ENCODE data around the gene ADAMTSL1. TPM values are rescaled to one million over a fixed set of nuclear protein-coding genes. Genes with fewer than 3 reads are reported as not detected.

Gene ADAMTSL1
- total RNA-seq, 1 donor from 2014 or later: 1.8 TPM

DNA sequence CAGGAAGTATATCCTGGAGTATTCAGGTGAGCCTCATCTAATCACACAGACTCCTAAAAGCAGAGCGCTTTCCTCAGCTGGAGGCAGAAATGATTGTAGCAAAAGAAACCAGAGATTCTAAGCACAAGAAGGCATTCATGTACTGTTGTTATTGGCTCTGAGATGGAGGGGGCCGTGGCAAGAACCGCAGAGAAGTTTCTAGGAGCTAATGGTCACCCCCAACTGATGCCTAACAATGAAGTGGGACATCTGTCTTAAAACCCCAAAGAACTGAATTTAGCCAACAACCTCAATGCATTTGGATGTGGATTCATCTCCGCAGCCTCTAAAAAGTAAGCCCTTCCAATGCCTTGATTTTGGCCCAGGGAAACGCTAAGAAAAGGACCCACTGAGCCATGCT is 76.3 kb downstream of the ADAMTSL1 start:
- no peak for DNase-seq (ENCODE audit: low spot score)

DNA sequence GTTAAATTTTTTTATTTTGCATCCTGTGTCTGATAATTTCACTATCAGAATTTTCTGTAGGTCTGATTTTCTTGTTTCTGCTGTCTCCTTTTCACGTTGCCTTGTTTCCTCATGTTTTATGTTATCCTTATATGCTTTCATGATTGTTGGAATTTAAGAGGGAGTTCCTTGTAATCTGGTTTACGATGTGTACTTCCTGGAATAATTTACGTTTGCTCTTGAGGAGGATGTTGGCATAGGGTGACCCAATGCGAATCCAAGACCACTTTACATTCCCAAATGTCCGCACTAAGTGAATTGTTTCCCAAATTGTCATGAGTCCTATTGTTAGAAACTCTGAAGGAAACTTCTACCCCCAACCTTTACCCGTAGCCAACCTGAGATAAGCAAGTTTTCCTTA is 80.3 kb downstream of the ADAMTSL1 start:
- no peak for DNase-seq (ENCODE audit: low spot score)

DNA sequence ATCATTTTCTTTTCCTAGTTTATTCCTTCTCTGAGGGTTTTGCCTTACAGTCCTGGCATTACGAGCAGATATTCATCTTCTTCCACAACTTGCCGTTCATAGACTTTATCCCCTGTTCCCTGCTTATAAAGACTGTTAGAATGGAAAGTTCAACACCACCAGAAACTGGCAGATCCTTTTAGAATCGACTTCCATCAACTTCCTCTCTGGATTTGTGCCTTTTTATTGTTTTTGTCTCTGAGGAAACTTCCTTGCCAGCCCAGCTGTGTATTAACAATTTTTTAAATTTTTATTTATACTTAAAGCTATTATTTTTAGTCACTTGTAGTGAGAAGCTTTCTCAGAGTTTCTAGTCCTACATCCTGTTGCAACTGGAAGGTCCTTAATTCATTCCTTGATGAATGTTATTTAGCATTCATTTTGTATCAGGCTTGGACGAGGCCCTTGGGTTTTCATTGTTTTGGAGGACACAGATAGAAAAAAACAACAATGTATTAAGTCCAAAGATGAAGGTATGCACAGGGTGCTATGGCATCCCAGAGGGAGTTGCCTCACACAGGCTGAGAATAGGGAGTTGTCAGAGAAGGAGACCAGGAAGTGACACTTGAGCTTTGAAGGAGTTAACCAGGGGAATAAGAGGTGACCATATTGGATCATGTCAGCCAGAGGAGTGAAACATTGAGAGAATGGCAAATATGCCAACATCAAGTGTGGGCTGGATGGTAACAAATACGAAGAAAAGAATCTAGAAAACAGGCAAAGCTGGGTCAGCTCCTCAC is 81.3 kb downstream of the ADAMTSL1 start:
- DNase-seq (ENCODE audit: low spot score): no peak

DNA sequence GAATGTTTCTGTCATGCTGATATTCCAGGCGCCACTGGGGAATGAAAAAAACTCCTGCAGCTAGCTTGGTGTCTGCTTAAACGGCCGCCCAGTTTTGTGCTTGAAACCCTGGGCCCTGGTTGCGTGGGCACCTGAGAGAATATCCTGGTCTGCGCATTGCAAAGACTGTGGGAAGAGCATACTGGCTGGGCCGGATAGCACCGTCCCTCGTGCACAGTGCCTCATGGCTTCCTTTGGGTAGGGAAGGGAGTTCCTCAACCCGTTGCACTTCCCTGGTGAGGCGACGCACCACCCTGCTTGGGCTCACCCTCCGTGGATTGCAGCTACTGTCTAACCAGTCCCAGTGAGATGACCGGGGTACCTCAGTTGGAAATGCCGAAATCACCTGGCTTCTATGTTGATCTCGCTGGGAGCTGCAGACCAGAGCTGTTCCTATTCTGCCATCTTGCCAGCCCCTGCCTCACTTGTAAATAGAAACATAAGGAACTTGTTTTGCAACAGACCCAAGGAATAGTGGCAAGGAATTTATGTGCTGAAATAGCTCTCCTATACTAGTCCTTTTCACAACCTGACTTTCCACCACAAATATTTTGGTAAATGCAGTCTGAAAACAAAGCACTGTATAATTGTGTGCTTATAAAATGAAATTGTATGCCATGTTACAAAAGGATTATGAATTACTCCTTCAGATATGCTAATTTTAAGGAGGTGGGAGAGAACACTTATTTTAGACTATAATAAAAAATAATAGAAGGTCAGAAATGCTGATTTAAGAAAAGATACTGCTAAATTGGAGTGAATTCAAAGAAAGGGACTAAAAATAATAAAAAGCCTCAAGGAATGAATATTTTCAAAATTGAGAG is 90.3 kb downstream of the ADAMTSL1 start:
- DNase-seq (ENCODE audit: low spot score): no peak

DNA sequence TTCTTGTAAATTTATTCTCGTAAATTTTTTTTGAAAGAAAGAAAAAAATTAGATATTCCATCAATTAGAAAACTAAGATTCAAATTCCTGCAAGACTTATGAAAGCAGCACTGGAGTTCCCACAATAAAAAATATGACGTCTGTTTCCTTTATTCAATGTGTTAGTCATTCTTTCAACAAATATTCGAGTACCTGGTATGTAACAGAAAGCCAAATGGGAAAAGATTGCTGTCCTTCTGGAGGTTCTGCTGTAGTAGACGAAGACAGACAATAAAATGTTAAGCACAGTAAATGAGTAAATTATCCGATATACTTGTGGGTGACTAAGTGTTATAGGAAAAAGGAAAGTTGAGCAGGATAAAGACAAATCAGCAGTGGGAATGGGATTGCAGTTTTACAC is 92.2 kb downstream of the ADAMTSL1 start:
- no peak for DNase-seq (ENCODE audit: low spot score)

DNA sequence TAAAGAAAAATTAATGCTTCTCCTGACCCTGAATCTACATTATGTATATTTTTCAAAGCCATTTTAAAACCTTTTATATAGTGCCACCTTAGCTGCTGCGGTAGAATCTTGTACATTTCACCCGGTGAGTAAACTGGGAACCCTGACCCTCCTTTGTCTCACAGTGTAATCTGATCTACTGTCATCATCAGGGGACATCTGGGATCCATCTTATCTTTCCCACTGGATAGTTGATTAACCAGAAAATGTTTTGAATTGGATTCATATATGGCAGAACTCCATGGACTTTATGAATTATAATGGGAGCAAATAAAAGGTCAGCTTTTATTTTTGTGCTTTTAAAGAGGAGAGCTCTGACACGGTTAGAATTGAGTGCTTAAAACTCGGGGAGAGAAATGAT is 95.0 kb downstream of the ADAMTSL1 start:
- DNase-seq (ENCODE audit: low spot score): no peak

DNA sequence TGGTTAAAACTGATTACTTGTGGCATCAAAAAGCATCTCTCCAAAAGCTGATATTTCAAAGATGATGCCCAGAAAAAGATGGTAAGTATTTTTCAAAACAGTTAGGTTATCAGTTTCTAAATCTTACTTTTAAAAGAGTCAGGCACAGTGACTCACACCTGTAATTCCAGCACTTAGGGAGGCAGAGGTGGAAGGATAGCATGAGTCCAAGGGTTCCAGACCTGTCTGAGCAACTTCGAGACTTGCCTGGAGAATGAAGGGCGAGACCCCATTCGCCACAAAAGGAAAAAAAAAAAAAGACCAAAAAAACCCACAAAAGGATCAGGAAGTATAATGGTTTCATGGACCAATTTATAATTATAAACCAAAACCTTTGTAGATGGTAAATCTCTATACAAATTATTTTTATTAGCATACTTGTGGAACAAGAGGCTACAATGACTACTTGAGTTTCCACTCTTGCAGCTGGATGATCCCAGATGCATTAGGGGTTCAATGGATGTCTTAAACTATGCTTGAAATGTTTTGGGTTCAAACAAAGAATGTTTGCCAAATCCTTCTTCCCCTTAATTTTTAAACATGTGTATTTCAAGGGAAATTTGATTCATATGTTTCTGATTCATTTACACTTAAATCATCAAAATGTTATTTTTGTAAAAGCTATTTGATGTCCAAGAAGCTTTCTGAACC is 96.1 kb downstream of the ADAMTSL1 start:
- DNase-seq (ENCODE audit: low spot score): no peak

DNA sequence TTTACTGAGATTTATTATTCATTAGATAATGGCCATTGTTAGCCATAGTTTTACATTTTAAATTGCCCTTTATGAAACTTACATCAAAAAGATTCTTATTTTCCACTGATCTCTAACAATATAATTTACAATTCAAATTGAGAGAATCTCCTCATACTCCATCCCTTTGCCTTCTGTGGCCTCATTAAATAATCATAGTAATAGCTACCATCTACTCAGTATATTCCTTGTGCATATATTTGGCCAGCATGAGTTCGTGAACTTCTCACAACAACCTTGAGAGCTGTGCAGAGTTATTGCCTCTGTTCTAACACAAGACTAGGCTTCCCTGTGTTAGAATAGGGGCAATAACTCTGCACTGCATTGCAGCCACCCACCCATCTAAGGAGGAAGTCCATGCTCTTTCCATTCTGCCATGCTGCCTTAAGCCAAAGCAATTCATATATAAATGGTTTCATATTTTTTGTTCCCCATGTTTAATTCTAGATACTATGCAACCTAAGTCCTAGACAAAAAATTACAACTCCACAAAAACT is 99.1 kb downstream of the ADAMTSL1 start:
- DNase-seq (ENCODE audit: low spot score): no peak

DNA sequence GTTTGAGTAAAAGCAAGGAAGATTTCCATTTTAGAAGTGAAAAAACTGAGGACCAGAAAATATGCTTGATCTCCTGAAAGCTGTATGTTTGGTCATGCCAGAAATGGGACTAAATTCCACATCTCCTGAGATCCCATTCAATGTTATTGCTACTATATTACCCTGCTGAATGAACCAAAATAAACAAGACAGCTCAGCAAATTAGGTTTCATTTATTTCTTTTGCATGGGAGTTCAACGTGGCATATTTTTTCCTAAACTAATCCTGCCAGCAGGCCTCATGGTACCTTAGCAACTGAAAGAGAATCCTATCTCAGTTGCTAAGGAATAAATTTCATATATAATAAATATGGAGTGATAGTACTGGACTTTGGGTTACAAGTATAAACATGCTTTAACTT is 101.7 kb downstream of the ADAMTSL1 start:
- DNase-seq (ENCODE audit: low spot score): no peak

DNA sequence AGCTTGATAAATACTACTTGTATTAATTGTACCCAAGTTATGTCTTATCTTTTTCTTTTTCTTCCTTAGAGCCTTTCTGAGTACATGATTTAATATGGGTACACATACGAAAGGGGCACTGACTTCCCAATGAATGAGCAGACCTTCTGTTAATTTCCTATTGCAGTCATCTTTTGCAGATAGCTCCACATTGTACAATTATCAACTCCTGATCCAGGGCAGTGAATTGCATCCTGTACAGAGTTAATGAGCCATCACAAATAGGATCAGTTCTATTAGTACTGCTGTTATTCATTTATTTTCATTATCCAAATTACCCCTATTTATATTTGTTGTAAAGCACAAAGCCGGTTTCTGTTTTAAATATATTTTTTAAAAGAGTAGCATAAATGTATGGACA is 105.6 kb downstream of the ADAMTSL1 start:
- DNase-seq (ENCODE audit: low spot score): no peak

DNA sequence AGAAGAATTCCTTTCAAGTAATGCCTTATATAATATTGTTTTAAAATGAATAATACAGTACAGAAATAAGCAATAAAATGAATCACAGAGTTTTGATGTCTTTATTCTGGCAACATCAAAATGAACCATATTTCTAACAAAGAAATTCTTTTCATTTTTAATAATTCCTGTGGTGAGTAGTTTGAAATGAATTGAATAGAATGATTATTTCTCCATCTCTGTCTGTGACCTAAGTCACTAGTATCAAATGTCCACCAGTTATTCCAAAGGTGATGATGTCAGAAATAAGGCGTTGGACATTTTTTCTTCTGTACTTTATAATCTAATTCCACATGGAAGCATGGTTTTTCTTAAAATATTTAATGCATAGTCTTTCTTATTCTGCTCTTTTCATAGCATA is 106.2 kb downstream of the ADAMTSL1 start:
- DNase-seq (ENCODE audit: low spot score): no peak

DNA sequence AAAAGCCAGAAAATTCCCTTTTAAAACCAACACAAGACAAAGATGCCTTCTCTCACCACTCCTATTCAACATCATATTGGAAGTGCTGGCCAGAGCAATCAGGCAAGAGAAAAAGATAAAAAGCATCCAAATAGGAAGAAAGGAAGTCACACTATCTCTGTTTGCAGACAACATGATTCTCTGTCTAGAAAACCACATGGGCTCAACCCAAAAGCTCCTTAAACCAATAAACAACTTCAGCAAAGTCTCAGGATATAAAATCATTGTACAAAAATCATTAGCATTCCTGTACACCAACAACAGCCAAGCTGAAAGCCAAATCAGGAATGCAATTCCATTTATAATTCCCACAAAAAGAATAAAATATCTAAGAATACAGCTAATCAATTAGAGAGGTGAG is 112.0 kb downstream of the ADAMTSL1 start:
- DNase-seq (ENCODE audit: low spot score): no peak

DNA sequence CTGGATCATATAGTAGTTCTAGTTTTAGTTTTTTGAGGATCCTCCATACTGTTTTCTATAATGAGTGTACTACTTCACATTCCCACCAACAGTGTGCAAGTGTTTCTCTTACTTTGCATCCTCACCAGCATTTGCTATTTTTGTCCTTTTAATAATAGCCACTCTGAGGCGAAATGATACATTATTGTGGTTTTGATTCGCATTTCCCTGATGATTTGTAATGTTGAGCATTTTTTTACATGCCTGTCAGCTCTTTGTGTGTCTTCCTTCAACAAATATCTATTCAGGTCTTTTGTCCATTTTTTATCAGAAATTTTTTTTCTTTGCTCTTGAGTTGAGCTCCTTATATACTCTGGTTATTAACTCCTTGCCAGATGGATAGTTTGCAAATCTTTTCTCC is 114.0 kb downstream of the ADAMTSL1 start:
- DNase-seq (ENCODE audit: low spot score): no peak

DNA sequence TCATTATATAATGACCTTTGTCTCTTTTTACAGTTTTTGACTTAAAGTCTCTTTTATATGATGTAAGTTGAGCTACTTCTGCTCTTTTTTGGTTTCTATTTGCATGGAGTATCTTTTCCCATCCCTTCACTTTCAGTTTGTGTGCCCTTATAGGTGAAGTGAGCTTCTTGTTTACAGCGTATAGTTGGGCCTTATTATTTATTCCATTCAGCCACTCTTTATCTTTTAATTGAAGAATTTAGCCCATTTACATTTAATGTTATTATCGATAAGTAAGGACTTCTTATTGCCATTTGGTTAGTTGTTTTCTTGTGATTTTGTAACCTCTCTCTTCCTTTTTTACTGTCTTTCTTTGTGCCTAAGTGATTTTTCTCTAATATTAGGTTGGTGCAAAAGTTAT is 117.3 kb downstream of the ADAMTSL1 start:
- no peak for DNase-seq (ENCODE audit: low spot score)

DNA sequence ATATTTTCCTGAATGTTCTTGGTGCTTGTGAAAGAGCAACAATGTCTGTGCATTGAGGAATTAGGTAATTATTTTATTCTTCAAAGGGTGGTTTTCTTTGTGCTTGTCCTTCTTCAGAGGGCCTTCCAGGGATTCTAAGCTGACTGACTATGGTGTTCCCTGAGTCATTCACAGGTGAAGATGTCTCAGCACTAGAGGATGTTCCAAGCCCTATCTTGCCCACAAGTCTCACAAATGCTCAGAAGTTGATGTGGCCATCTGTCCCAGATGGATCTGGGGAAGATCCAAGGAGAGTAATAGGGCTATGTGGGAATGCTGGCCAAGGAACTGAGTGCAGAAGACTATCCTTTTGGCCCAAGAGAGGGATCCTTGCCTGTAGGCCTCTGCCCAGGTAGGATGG is 120.9 kb downstream of the ADAMTSL1 start:
- DNase-seq (ENCODE audit: low spot score): no peak

DNA sequence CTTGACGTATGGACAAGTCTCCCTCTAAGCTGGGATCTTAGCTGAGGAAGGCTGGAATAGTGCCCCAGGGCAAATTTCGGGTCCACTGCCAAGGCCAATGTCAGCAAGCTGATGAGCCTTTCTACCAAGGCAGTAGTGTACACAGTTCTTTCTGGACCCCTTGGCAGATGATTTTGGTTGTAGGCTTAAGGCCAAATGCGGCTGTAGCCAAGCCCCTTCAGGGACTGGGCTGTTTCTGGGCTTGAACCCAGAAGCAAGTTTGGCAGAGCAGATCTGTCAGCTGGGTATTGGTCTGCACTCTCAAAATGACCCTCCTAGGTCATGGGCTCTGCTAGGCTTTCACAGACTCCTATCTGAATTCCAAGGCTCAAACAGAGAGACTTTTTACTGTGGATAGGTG is 121.6 kb downstream of the ADAMTSL1 start:
- no peak for DNase-seq (ENCODE audit: low spot score)

DNA sequence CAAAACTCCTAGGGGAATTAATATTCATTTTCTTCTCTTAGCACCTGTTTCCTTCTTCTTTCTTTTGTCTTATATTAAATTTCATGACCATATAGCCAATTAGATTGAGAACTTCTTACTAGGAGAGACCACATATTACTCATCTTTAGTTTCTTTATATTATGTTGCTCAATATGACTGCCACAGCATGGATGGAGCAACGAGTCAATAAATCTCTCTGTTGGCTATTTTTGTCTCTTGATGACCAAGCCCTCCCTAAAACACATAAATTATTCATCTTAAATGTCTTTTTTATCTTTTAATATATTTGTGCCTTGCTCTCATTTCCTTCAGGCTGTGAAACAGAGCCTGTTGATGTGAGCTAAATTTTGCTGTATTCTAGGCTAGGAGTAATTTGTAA is 123.0 kb downstream of the ADAMTSL1 start:
- DNase-seq (ENCODE audit: low spot score): no peak

DNA sequence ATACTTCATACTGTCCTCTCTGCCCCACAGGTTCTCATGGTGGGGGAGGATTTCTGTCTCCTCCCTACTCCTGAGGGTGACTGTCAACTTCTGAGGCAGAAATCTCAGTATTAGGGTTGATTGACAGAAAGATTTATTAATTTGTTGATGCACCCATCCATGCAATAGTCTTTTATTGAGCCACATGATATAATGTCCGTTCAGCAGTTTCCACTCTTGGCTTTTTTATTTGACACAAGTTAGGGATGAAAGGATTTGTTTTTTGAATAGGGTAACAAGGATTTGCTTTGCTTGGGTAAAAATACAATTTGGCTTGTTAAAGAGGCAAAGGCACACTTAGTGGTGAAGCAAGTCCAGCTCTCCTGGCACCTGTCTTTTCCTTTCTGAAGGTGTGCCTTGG is 125.0 kb downstream of the ADAMTSL1 start:
- no peak for DNase-seq (ENCODE audit: low spot score)

DNA sequence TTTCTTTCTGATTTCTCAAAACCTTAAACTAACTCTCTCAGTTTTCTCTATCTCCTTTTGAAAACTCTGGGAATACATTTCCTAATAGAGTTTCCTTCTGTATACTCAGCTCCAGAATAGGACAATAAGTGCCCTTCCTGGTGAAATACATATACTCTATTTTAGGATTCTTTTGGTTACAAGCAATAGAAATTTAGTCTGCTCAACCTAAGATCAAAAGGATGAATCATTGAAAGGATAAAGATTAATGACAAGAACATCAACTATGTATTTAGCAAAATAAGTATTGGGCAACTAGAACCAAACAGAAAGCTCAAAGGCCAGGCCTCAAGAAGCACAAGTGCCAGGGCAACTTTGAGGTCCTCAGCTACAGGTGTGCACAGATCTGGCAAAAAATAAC is 127.1 kb downstream of the ADAMTSL1 start:
- DNase-seq (ENCODE audit: low spot score): no peak

DNA sequence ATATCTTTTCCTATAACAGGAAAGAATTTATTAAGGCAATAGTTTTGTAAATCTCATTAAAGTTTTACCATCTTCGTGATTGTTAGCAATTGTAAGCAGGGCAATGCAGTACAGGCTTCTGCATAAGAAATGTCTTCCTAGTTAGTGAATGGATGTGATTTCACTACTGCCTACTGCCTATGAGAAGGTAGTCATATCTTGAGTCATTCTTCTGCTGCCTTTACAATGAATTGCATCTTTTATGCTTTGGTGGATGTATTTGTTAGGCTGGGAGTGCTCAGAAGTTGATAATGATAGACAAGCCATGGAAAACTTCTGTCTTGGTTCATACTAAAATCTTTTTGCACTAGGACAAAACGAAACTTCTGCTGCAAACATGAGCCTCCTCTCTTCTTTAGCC is 128.0 kb downstream of the ADAMTSL1 start:
- DNase-seq (ENCODE audit: low spot score): no peak

DNA sequence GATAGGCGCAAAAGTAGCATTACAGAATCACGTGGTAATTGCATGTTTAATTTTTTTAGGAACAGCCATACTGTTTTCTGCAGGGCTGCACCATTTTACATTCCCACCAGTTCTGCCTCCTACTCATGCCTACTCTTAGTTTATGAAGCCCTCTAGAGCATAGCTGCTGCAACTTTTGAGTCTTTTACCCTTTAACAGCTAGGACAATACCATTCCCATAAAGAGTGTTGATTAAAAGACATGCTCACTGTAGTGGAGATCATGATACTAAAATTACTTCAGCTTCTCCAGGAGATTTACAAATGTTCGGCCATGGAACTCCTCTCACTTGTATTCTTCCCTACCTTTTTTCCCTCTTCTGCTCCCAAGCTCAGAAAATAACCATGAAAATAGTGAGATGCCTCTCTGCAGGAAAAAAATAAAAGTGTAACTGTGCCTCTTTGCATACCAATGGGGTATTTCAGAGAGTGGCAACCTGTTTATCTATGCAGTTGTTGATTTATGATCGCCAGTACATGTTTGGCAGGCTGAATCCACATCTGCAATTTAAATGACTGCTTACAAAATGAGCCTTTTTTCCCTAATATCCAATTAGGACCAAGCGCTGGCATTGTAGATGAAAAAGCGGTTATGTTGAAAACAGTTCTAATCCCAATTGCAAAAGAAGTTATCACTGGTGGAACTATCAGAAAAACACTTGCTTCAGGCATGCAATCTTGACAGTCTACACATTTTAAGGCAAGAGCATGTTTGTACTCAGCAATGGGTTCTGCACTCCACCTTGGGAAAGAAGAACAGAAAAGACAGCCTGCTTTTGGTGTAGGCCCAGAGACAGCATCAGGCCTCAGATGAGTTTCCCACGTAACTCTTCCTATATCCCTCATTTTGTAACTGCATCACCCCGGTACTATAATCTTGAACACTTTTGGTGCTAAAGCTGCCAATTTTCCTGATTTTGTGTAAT is 131.1 kb downstream of the ADAMTSL1 start:
- no peak for DNase-seq (ENCODE audit: low spot score)

Data from mucosa of gallbladder (tissue), 1 donor.